K562 (cell line): ENCODE measurements around the gene SLC6A6. TPM values are rescaled to one million over a fixed set of nuclear protein-coding genes. Genes with fewer than 3 reads are reported as not detected.
A peak's percentile ranks its signal among the peaks of the same experiment; 100 is the strongest.

ENCODE experiments used
- ATAC-seq: fragments of 200-7000 bp; cut with Tn5 transposase; 3 replicates; pipeline ENCODE4 v1.9.1; 2020; ENCODE audit warnings: moderate library complexity
- BruUV-seq: library from RNA; stranded (reverse); fragments of 400-500 nt; replicated peaks from 2 replicates; lab custom pipeline; 2021; lab: Mats Ljungman, UMichigan
- CTCF ChIA-PET: fragments of 300-600 bp; formaldehyde crosslinking; extraction: SDS; loops from one replicate; lab custom pipeline; 2021; ENCODE audit warnings: low intra/inter-chr PET ratio; lab: Yijun Ruan, JAX
- POLR2A ChIA-PET: fragments of 300-600, 350-650 bp; sonication (Branson Sonifier 250); formaldehyde crosslinking; extraction: SDS; loops from one replicate; lab custom pipeline; 2021; ENCODE audit warnings: antibody characterized with exemption, inconsistent platforms; lab: Yijun Ruan, JAX
- DNase-seq, 4 experiments: peaks; one replicate each; pipeline versions ENCODE4 v3.0.0 to v3.0.0-alpha.2; 2011 to 2018; ENCODE audit warnings: low spot score in 3 of 4, mixed read lengths in 3 of 4; ENCODE audit errors: extremely low read depth in 1 of 4
- FAIRE-seq: peaks from 2 replicates; lab custom pipeline; 2011; peaks lifted over from hg19 to GRCh38; lab: Jason Lieb, UNC
- H2AFZ ChIP-seq: 2 replicates; pipeline ENCODE4 v1.6.0; 2011; ENCODE audit warnings: low read depth, low read length, control low read depth, inconsistent platforms
- H3K27ac ChIP-seq: fragments of 200-600 bp; 3 replicates; pipeline ENCODE4 v1.8.0; 2011; ENCODE audit warnings: low read depth, mild to moderate bottlenecking, control low read depth, inconsistent platforms, low read length, moderate library complexity, mixed read lengths; ENCODE audit errors: extremely low read depth
- H3K27me3 ChIP-seq, 2 experiments: fragments of 300-600 bp in 1 of 2; 2 replicates in 1 of 2; 3 replicates in 1 of 2; pipeline versions ENCODE4 v1.6.0 to v1.8.0; 2011; ENCODE audit warnings: inconsistent platforms in 2 of 2, low read length in 2 of 2, mild to moderate bottlenecking in 1 of 2, mixed read lengths in 1 of 2, moderate library complexity in 1 of 2; ENCODE audit not compliant: control insufficient read depth in 2 of 2, insufficient read depth in 2 of 2
- H3K36me3 ChIP-seq: fragments of 300-600 bp; 3 replicates; pipeline ENCODE4 v1.8.0; 2011; ENCODE audit warnings: mild to moderate bottlenecking, low read length, inconsistent platforms; ENCODE audit not compliant: control insufficient read depth, insufficient read depth
- H3K4me1 ChIP-seq, 2 experiments: fragments of 200-600 bp in 1 of 2; replicated peaks in 1 of 2; 2 replicates in 1 of 2; 3 replicates in 1 of 2; pipeline versions ENCODE4 v1.5.1 to v1.8.0; 2011; ENCODE audit warnings: inconsistent platforms in 2 of 2, low read length in 2 of 2, mild to moderate bottlenecking in 1 of 2, mixed read lengths in 1 of 2, moderate library complexity in 1 of 2; ENCODE audit not compliant: control insufficient read depth in 2 of 2, insufficient read depth in 2 of 2
- H3K4me2 ChIP-seq: 2 replicates; pipeline ENCODE4 v1.6.1; 2011; ENCODE audit warnings: low read length, control low read depth, inconsistent platforms, mixed read lengths; ENCODE audit not compliant: insufficient read depth
- H3K4me3 ChIP-seq: fragments of 200-600 bp; sonication (generic), shearing (Covaris generic); 2 replicates; pipeline ENCODE4 v1.5.1; 2016; ENCODE audit warnings: control low read depth, inconsistent platforms
- H3K79me2 ChIP-seq: fragments of 200-600 bp; 3 replicates; pipeline ENCODE4 v1.8.0; 2011; ENCODE audit warnings: low read length, inconsistent platforms; ENCODE audit not compliant: control insufficient read depth, insufficient read depth
- H3K9ac ChIP-seq, 2 experiments: 2 replicates each; pipeline versions ENCODE4 v1.6.0 to v1.6.1; 2011; ENCODE audit warnings: low read depth in 2 of 2, low read length in 2 of 2, control low read depth in 1 of 2, inconsistent platforms in 1 of 2, mild to moderate bottlenecking in 1 of 2, mixed read lengths in 1 of 2; ENCODE audit not compliant: insufficient read depth in 1 of 2
- H3K9me1 ChIP-seq: one replicate; pipeline ENCODE4 v1.6.0; 2011; ENCODE audit warnings: inconsistent platforms, mild to moderate bottlenecking, low read length, moderate library complexity; ENCODE audit not compliant: control insufficient read depth, insufficient read depth
- H3K9me3 ChIP-seq: replicated peaks from 2 replicates; pipeline ENCODE4 v1.5.1; 2011; ENCODE audit warnings: low read depth, low read length, inconsistent platforms; ENCODE audit not compliant: control insufficient read depth, insufficient read depth
- H4K20me1 ChIP-seq: replicated peaks from 2 replicates; pipeline ENCODE4 v1.6.1; 2011; ENCODE audit warnings: low read length, inconsistent platforms, mixed read lengths; ENCODE audit not compliant: control insufficient read depth, insufficient read depth
- FOXA1 ChIP-seq: fragments of 450-650 bp; IDR thresholded peaks from 2 replicates; pipeline ENCODE4 v1.6.1; 2016; ENCODE audit warnings: mild to moderate bottlenecking, borderline replicate concordance
- NRF1 ChIP-seq, 2 experiments: fragments of 450-650 bp; IDR thresholded peaks in 1 of 2; conservative IDR thresholded peaks in 1 of 2; 2 replicates each; pipeline ENCODE4 v1.6.1; 2014; ENCODE audit warnings: mild to moderate bottlenecking in 2 of 2
- YY1 ChIP-seq, 3 experiments: IDR thresholded peaks; 2 replicates each; pipeline ENCODE4 v1.6.1; 2011; ENCODE audit warnings: low read length in 2 of 3, mild to moderate bottlenecking in 2 of 3, moderate library complexity in 2 of 3, borderline replicate concordance in 1 of 3, control low read depth in 1 of 3, low read depth in 1 of 3; ENCODE audit not compliant: insufficient read depth in 3 of 3, insufficient replicate concordance in 2 of 3, control insufficient read depth in 1 of 3, insufficient read length in 1 of 3; ENCODE audit errors: extremely low read depth in 1 of 3
- WGBS: fragments of 100-300 bp; shearing (Covaris generic); methylation state at CpG from one replicate; pipeline ENCODE4 v1.1.6; 2016; ENCODE audit warnings: low coverage, mixed read lengths; ENCODE audit not compliant: insufficient coverage; ENCODE audit errors: missing lambda C conversion rate; 5-methylcytosine and 5-hydroxymethylcytosine counted together
- in situ Hi-C: fragments of 300-500 bp; cut with MboI; formaldehyde crosslinking; loops from 4 replicates; pipeline ENCODE4 v1.15.0; 2018; ENCODE audit warnings: inconsistent platforms, mixed read lengths
- intact Hi-C: fragments of 100-400 bp; cut with micrococcal nuclease; formaldehyde crosslinking; loops from 2 replicates; pipeline ENCODE4 v1.14.2; 2022
- polyA plus RNA-seq, 8 experiments: library from polyadenylated mRNA; depleted of rRNA in 4 of 8; stranded (reverse) in 5 of 8; unstranded in 3 of 8; fragments of >200 nt; fragmentation: Nextera tagmentation in 2 of 8; fragmentation: Illumina TruSeq in 1 of 8; extraction: Ambion mirVana in 2 of 8; extraction: Trizol in 1 of 8; gene quantifications; 2 replicates each; pipeline versions ENCODE4 v1.2.1 to v1.2.3, GENCODE V29; 2011 to 2014; ENCODE audit warnings: inconsistent platforms in 1 of 8, missing spikeins in 1 of 8
- total RNA-seq, 7 experiments: library from RNA; depleted of rRNA in 6 of 7; stranded (reverse); fragments of >200 nt in 6 of 7; fragmentation: Illumina TruSeq in 2 of 7; extraction: Trizol in 2 of 7; gene quantifications; 2 replicates each; pipeline versions ENCODE4 v1.2.1 to v1.2.3, GENCODE V29; 2011 to 2021; ENCODE audit warnings: low replicate concordance in 1 of 7
- TF ChIP-seq, protein P1 (sequence below), 2 experiments: fragments of 450-650 bp; IDR thresholded peaks; 2 replicates each; pipeline ENCODE4 v1.6.1; 2018; ENCODE audit warnings: mild to moderate bottlenecking in 2 of 2, low read depth in 1 of 2; ENCODE audit not compliant: partially characterized antibody in 2 of 2
- TF ChIP-seq, protein P2 (sequence below): fragments of 450-650 bp; IDR thresholded peaks from one replicate; pipeline ENCODE4 v1.6.1; 2018; ENCODE audit warnings: mild to moderate bottlenecking, moderate library complexity; ENCODE audit not compliant: partially characterized antibody

SLC6A6 gene
- total and polyA plus RNA-seq, 9 of the 15 experiments (the other 6 are each of a cell fraction or from before 2014, with no cell fraction given): 12.3 to 203 (median 93.2) TPM

- Histone ChIP-seq H3K9ac (no peak overlapping the region; a peak in 1 of 4 replicates), H4K20me1 (peaks cover 5% of the 10 kb centered on the region; the same call in 1 of the 2 replicates), H3K27ac (no peak overlapping the region), H3K27me3 (no peaks in the 10 kb centered on the region), H3K4me3 (no peak overlapping the region), H3K36me3 (peaks cover 39% of the 10 kb centered on the region; the same call in 2 of the 3 replicates), H3K9me1 (no peaks in the 10 kb centered on the region)
- no peak for DNase-seq
- intact Hi-C loops: loop anchor here (10.0 kb wide), 1 partner anchor 596 kb away; no protein-coding TSS in a partner anchor
- peak; percentile 6 for FAIRE-seq
- no peak for TF ChIP-seq FOXA1
- no peak for TF ChIP-seq YY1 (IDR thresholded peaks at IDR 0.05; ENCODE audit: borderline replicate concordance in 1 of 3, control insufficient read depth in 1 of 3, extremely low read depth in 1 of 3, insufficient read depth in 3 of 3, insufficient read length in 1 of 3, insufficient replicate concordance in 2 of 3, low read depth in 1 of 3, low read length in 2 of 3)
- TF ChIP-seq, protein P1, sequence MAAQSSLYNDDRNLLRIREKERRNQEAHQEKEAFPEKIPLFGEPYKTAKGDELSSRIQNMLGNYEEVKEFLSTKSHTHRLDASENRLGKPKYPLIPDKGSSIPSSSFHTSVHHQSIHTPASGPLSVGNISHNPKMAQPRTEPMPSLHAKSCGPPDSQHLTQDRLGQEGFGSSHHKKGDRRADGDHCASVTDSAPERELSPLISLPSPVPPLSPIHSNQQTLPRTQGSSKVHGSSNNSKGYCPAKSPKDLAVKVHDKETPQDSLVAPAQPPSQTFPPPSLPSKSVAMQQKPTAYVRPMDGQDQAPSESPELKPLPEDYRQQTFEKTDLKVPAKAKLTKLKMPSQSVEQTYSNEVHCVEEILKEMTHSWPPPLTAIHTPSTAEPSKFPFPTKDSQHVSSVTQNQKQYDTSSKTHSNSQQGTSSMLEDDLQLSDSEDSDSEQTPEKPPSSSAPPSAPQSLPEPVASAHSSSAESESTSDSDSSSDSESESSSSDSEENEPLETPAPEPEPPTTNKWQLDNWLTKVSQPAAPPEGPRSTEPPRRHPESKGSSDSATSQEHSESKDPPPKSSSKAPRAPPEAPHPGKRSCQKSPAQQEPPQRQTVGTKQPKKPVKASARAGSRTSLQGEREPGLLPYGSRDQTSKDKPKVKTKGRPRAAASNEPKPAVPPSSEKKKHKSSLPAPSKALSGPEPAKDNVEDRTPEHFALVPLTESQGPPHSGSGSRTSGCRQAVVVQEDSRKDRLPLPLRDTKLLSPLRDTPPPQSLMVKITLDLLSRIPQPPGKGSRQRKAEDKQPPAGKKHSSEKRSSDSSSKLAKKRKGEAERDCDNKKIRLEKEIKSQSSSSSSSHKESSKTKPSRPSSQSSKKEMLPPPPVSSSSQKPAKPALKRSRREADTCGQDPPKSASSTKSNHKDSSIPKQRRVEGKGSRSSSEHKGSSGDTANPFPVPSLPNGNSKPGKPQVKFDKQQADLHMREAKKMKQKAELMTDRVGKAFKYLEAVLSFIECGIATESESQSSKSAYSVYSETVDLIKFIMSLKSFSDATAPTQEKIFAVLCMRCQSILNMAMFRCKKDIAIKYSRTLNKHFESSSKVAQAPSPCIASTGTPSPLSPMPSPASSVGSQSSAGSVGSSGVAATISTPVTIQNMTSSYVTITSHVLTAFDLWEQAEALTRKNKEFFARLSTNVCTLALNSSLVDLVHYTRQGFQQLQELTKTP (IDR thresholded peaks at IDR 0.05; ENCODE audit: low read depth in 1 of 2, partially characterized antibody in 2 of 2): no peak
- TF ChIP-seq, protein P2, sequence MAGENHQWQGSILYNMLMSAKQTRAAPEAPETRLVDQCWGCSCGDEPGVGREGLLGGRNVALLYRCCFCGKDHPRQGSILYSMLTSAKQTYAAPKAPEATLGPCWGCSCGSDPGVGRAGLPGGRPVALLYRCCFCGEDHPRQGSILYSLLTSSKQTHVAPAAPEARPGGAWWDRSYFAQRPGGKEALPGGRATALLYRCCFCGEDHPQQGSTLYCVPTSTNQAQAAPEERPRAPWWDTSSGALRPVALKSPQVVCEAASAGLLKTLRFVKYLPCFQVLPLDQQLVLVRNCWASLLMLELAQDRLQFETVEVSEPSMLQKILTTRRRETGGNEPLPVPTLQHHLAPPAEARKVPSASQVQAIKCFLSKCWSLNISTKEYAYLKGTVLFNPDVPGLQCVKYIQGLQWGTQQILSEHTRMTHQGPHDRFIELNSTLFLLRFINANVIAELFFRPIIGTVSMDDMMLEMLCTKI: no peak
- no peak for TF ChIP-seq NRF1 (conservative IDR thresholded peaks at IDR 0.05 in 1 of 2, IDR thresholded peaks at IDR 0.05 in 1 of 2)
- TF ChIP-seq, all 486 proteins: peak for 0
- WGBS: 86% methylated on average over 2 of the region's 2 CpGs
- Histone ChIP-seq H3K4me1 (peaks cover 0 to 4% of the 10 kb centered on the region in 2 experiments; a peak in 1 of 5 replicates), H3K79me2 (no peaks in the 10 kb centered on the region), H3K9me3 (no peaks in the 10 kb centered on the region), H2AFZ (no peak overlapping the region), H3K4me2 (no peak overlapping the region)
- POLR2A ChIA-PET: interaction anchor here (1.0 kb wide), 1 partner anchor 15 kb away, joined by 5 read pairs; no protein-coding TSS in a partner anchor
- CTCF ChIA-PET: no interaction called here
- in situ Hi-C loops: no loop called here
- BruUV-seq: no TSS peak
- no peak for ATAC-seq
Observed at GRCh38 chr3:14490831-14491230, 88.4 kb downstream of the SLC6A6 start.
